ENCODE data around the gene ZNF354B. TPM values are rescaled to one million over a fixed set of nuclear protein-coding genes. Genes with fewer than 3 reads are reported as not detected.

ZNF354B gene
- polyA plus RNA-seq, 1 donor, result 13.9 TPM

DNA sequence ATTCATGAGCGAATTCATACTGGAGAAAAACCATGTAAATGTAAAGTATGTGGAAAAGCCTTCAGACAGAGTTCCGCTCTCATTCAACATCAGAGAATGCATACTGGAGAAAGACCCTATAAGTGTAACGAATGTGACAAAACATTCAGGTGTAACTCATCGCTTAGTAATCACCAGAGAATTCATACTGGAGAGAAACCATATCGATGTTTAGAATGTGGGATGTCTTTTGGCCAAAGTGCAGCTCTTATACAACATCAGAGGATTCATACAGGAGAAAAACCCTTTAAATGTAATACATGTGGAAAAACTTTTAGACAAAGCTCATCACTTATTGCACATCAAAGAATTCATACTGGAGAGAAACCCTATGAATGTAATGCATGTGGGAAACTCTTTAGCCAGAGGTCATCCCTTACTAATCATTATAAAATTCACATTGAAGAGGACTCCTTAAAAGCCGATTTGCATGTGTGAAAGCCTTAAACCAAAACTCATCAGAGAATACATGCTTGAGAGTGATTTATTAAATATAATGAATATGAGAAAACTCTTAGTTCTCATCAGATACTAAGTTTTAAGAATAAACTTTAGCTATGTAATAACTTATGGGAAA lies 24.2 kb downstream of the ZNF354B start:
- DNase-seq, result no peak

DNA sequence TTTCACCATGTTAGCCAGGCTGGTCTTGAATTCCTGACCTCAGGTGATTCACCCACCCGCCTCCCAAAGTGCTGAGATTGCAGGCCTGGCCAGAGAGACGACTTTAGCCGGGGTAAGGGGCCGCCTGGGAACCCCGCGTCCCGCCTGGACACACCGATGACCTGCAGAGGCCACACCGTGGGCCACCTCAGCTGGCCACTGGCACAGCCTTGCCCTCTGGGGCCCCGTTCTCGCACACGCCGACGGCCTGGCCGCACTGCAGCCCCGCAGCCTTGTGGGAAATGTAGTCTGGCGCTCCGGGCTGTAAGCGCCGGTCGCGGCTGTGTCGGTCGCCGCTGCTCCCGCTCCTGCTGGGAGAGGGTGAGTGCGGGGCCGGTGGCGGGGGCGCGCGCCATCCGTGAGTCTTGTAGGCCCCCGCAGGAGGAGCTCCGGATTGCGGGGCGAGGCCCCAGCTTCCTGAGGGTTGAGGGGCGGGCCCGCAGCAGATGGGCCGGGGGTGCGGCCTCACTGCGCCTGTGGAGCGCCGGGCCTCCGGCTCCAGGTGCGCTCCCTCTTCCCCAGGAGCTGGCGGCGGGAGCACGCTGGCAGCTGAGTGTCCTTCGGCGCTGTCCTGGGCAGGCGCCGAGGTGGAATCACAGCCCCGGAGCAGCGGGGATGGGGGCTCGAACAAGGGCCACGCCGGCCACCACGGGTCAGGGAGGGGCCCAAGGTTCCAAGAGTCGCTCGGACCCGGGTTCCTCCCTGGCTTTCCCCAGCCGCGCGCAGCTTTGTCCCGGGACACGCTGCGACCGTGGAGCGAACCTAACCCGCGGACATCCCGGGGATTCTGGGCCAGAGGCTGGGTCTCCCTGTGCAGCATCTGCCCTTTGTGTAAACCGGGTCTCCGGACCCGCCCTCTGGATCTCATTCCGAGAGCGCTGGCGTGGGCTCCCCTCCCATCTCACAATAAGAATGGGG lies 36.1 kb downstream of the ZNF354B start, which contains the start of gene ZFP2:
Gene ZFP2, plus strand, starts transcription at position 299 of the 957 bp plus-strand sequence. CDS start 35,401 bp downstream, outside the sequence.
- peak; percentile 69 for DNase-seq

DNA sequence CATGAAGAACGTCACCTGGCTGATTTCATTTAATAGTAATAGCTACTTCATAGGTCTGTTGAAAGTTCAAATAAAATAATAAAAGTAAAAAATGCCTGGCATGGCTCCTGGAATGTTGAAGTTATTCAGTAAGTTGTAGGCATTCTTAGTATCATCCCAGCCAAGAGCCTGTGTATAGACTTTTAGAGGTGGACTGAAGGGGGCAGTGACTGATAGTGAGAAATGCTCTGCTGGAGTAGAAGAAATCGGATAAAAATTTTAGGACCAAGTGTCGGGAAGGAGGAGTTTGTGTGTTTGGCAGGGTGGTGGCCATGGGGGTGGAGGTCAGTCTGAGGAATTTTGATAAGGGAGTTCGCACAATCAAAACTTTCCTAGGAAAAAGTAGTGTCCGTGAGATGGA lies 39.5 kb downstream of the ZNF354B start:
- no peak for DNase-seq

DNA sequence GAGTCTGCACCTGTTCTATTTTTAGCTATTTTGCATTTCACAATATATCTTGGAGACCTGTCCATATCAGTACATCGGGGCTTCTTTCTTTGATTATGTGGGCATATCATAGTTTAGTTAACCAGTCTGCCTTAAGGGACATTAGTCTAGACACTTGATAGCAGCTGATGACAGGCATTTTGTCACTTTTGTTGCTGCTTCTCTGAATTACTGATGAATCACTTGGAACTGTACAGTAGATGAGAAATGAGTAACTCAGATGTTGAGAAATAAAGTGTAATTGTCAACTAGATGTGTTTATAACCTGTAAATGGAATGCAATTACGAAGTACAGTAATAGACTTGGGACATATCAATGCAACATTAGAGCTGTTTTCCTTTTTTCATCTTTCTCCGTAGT lies 43.1 kb downstream of the ZNF354B start:
- no peak for DNase-seq

DNA sequence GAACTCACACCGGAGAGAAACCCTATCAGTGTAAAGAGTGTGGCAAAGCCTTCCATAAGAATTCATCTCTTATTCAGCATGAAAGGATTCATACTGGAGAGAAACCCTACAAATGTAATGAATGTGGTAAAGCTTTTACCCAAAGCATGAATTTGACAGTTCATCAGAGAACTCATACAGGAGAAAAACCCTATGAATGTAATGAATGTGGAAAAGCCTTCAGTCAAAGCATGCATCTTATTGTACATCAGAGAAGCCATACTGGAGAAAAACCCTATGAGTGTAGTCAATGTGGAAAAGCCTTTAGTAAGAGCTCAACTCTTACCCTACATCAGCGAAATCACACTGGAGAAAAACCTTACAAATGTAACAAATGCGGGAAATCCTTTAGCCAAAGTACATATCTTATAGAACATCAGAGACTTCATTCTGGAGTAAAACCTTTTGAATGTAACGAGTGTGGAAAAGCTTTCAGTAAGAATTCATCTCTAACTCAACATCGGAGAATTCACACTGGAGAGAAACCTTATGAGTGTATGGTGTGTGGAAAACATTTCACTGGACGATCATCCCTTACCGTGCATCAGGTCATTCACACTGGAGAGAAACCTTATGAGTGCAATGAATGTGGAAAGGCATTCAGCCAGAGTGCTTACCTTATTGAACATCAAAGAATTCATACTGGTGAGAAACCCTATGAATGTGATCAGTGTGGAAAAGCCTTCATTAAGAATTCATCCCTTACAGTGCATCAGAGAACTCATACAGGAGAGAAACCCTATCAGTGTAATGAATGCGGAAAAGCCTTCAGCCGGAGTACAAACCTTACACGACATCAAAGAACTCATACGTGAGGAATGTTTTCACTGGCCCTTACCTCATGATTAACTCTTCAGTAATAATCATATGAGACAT lies 72.3 kb downstream of the ZNF354B start:
- no peak for DNase-seq

Other genes starting within 250 kb of the ZNF354B start
- 35.4 TPM for gene CLK4, start 232.9 kb upstream of the ZNF354B start, polyA plus RNA-seq (ENCODE audit: insufficient read length)
- 8.6 TPM for gene ZNF354A, start 129.3 kb upstream of the ZNF354B start, polyA plus RNA-seq (ENCODE audit: insufficient read length)
- 2.4 TPM for gene ZFP2, start 36.0 kb downstream of the ZNF354B start, polyA plus RNA-seq (ENCODE audit: insufficient read length)
- gene ZNF454, start 81.2 kb downstream of the ZNF354B start, polyA plus RNA-seq (ENCODE audit: insufficient read length), result 3.1 TPM
- 0.72 TPM for gene GRM6, start 135.4 kb downstream of the ZNF354B start, polyA plus RNA-seq (ENCODE audit: insufficient read length)
- 3.4 TPM for gene ZNF879, start 163.9 kb downstream of the ZNF354B start, polyA plus RNA-seq (ENCODE audit: insufficient read length)
- 6.7 TPM for gene ZNF354C, start 200.4 kb downstream of the ZNF354B start, polyA plus RNA-seq (ENCODE audit: insufficient read length)

Data from hindlimb muscle (tissue), 1 donor.